Measurements from ENCODE around the gene KDM2B. TPM values are rescaled to one million over a fixed set of nuclear protein-coding genes. Genes with fewer than 3 reads are reported as not detected.

The KDM2B gene
- total RNA-seq, 2 donors from 2014 or later: 14.7 to 24.5 TPM

DNA sequence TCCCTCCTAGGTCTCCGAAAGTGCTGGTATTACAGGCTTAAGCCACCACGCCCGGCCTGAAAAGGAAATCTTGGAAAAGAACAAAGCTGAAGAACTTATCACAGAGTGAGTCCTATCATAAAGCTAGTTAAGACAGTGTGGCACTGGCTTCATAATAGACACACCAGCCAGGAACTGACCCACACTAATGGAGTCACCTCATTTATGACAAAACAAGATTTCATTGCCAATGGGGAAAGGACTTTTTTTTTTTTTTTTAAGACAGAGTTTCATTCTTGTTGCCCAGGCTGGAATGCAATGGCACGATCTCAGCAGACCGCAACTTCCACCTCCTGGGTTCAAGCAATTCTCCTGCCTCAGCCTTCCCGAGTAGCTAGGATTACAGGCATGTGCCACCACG, 15.7 kb downstream of the KDM2B start:
- H3K9me3 ChIP-seq: no peaks in the 10 kb centered on the region
- H3K36me3 ChIP-seq: no peaks in the 10 kb centered on the region
- no peak overlapping the region for H3K27ac ChIP-seq
- H3K4me1 ChIP-seq: no peaks in the 10 kb centered on the region
- H3K27me3 ChIP-seq: no peaks in the 10 kb centered on the region
- no peak for DNase-seq
- intact Hi-C loops (cut with DNase I): no loop called here
- H3K9ac ChIP-seq (ENCODE audit: low read depth in 2 of 2, low read length in 2 of 2): no peak overlapping the region
- TF ChIP-seq, protein P1, sequence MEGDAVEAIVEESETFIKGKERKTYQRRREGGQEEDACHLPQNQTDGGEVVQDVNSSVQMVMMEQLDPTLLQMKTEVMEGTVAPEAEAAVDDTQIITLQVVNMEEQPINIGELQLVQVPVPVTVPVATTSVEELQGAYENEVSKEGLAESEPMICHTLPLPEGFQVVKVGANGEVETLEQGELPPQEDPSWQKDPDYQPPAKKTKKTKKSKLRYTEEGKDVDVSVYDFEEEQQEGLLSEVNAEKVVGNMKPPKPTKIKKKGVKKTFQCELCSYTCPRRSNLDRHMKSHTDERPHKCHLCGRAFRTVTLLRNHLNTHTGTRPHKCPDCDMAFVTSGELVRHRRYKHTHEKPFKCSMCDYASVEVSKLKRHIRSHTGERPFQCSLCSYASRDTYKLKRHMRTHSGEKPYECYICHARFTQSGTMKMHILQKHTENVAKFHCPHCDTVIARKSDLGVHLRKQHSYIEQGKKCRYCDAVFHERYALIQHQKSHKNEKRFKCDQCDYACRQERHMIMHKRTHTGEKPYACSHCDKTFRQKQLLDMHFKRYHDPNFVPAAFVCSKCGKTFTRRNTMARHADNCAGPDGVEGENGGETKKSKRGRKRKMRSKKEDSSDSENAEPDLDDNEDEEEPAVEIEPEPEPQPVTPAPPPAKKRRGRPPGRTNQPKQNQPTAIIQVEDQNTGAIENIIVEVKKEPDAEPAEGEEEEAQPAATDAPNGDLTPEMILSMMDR (IDR thresholded peaks at IDR 0.05): no peak
- no peak overlapping the region for H3K4me3 ChIP-seq

DNA sequence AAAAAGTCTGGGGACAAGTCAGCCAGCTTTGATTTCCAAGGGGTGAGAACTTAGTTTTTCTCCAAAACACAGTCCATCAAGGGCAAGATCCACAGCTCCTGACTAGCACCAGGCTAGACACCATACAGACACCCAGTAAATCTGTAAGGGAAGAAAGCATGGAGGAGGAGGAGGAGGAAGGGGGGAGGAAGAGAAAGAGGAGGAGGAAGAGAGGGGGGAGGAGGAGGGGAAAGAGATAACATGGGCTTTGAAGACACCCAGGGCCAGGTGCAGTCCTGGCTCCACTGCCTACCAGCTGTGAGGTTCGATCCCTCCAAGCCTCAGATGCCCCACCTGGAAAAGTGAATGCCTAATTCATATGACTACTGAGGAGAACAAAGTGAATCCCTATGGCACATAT, 18.3 kb downstream of the KDM2B start:
- no peak for DNase-seq
- Histone ChIP-seq H3K9me3 (no peaks in the 10 kb centered on the region), H3K36me3 (no peaks in the 10 kb centered on the region), H3K27me3 (no peaks in the 10 kb centered on the region), H3K4me3 (no peak overlapping the region), H3K27ac (no peak overlapping the region), H3K4me1 (peaks cover 2% of the 10 kb centered on the region), H3K9ac (ENCODE audit: low read depth in 2 of 2, low read length in 2 of 2) (no peak overlapping the region)
- intact Hi-C loops (cut with DNase I): no loop called here
- TF ChIP-seq, protein P1 (IDR thresholded peaks at IDR 0.05): no peak

DNA sequence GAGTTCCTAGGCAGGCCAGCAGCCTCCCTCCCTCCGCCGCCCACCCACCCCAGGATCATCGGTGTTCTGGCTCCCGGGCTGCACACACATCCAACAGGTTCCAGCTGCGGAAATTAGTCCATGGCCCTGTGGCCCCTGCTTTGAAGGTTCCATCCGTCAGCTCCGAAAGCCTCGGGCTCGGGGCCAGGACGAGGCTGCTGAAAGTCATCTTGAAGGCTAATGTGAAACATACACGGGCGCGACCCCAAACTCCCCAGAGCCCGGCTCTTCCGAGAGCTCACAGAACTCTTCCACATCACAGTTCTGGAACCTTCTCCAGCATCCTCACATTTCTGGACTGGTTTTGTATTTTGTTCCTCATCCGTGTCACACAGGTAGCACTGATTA, 19.8 kb downstream of the KDM2B start:
- H3K9me3 ChIP-seq: no peaks in the 10 kb centered on the region
- no peaks in the 10 kb centered on the region for H3K27me3 ChIP-seq
- no peaks in the 10 kb centered on the region for H3K36me3 ChIP-seq
- TF ChIP-seq, protein P1 (IDR thresholded peaks at IDR 0.05): no peak
- H3K4me1 ChIP-seq: peaks cover 3% of the 10 kb centered on the region
- intact Hi-C loops (cut with DNase I): no loop called here
- no peak for DNase-seq
- H3K9ac ChIP-seq (ENCODE audit: low read depth in 2 of 2, low read length in 2 of 2): no peak overlapping the region
- H3K4me3 ChIP-seq: no peak overlapping the region
- no peak overlapping the region for H3K27ac ChIP-seq

DNA sequence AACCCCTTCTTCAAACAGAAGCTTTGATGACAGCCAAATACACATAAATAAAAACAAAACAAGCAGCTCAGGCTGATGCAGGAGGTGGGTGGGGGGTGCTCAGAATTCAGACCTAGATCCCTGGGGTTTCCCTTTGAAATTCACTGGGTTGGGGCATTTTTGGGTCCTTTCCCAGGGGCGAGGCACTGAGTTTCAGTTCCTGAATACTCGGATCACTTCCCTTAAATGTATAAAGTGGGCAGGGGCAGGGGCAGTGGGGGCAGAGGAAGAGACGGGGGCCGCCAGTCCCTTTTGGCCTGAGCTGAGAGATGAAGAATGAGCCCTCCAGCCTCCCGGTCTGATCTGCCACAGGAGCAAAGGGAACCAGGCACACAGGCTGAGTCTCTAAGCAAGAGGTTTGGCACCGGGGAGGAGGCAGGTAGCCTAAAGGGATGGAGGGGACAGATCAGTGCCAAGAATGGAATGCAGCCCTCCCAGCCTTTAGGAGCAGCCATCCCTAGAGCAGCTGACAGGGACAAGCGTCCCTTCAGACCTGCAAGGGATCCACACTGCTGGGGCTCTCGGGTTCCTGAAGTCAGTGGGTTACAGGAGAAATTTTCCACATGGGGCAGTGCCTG, 20.3 kb downstream of the KDM2B start:
- DNase-seq: no peak

DNA sequence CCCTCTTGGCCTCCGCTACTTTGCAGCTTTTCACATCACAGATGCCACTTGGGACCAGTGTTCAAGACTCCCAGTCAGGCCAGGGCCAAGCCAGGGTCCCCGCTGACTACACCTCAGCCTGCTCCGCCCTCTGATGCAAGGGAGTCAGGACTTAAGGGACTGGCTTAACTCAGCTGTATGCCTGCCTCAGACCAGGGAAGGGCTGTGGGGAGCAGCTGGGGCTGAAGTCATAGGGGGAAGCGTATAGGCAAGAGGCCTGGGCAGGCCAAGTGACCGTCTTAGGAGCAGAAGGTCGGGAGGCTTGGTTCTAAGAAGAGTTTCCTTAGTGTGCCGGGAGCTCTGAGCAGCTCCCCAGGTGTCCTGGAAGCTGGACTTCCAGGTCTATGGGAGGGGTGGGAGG, 21.9 kb downstream of the KDM2B start:
- TF ChIP-seq, protein P1 (IDR thresholded peaks at IDR 0.05): no peak
- intact Hi-C loops (cut with DNase I): loop anchor here (5.0 to 10.0 kb wide), 2 partner anchors 58 to 216 kb away; no protein-coding TSS in a partner anchor
- no peak overlapping the region for H3K27ac ChIP-seq

More for the DNA sequence above, 20.3 kb downstream of the KDM2B start:
- Histone ChIP-seq H3K36me3 (no peaks in the 10 kb centered on the region), H3K9me3 (no peaks in the 10 kb centered on the region), H3K27me3 (no peaks in the 10 kb centered on the region), H3K9ac (ENCODE audit: low read depth in 2 of 2, low read length in 2 of 2) (no peak overlapping the region), H3K4me1 (peaks cover 3% of the 10 kb centered on the region), H3K27ac (no peak overlapping the region), H3K4me3 (no peak overlapping the region)
- TF ChIP-seq, protein P1 (IDR thresholded peaks at IDR 0.05): no peak
- intact Hi-C loops (cut with DNase I): no loop called here

More for the DNA sequence above, 21.9 kb downstream of the KDM2B start:
- no peaks in the 10 kb centered on the region for H3K9me3 ChIP-seq
- no peak overlapping the region for H3K4me3 ChIP-seq
- no peaks in the 10 kb centered on the region for H3K27me3 ChIP-seq
- no peaks in the 10 kb centered on the region for H3K36me3 ChIP-seq
- no peak for DNase-seq
- no peak overlapping the region for H3K9ac ChIP-seq (ENCODE audit: low read depth in 2 of 2, low read length in 2 of 2)
- H3K4me1 ChIP-seq: peaks cover 3% of the 10 kb centered on the region
